K562 (cell line): ENCODE measurements around the gene LRP10. TPM values are rescaled to one million over a fixed set of nuclear protein-coding genes. Genes with fewer than 3 reads are reported as not detected.
A peak's percentile ranks its signal among the peaks of the same experiment; 100 is the strongest.

ENCODE experiments used
- BRCA1 ChIP-seq, 2 experiments: fragments of 450-650 bp in 1 of 2; sonication (generic) in 1 of 2; formaldehyde crosslinking in 1 of 2; IDR thresholded peaks; 2 replicates each; pipeline versions ENCODE4 v1.5.0 to v1.6.1; 2017 to 2020; ENCODE audit warnings: mild to moderate bottlenecking in 1 of 2, missing genetic modification reagents in 1 of 2
- CBX8 ChIP-seq: fragments of 200-600 bp; sonication (generic); IDR thresholded peaks from 2 replicates; pipeline ENCODE4 v1.6.1; 2012; ENCODE audit warnings: borderline replicate concordance, mixed run types, low read depth, mild to moderate bottlenecking, moderate library complexity, mixed read lengths, low read length, control low read depth, inconsistent platforms; ENCODE audit not compliant: poor library complexity, severe bottlenecking; ENCODE audit errors: extremely low read depth
- ETV6 ChIP-seq, 3 experiments: fragments of 150-350 bp in 1 of 3; sonication (generic) in 1 of 3; formaldehyde crosslinking in 1 of 3; IDR thresholded peaks; 2 replicates each; pipeline versions ENCODE4 v1.6.1 to v1.8.0; 2014 to 2022; ENCODE audit warnings: borderline replicate concordance in 2 of 3, low read depth in 2 of 3, antibody characterized with exemption in 1 of 3, low read length in 1 of 3, mild to moderate bottlenecking in 1 of 3, missing genetic modification reagents in 1 of 3
- GABPB1 ChIP-seq: sonication (generic); formaldehyde crosslinking; IDR thresholded peaks from 2 replicates; pipeline ENCODE4 v1.8.0; 2022; ENCODE audit warnings: mild to moderate bottlenecking, missing genetic modification reagents
- JUNB ChIP-seq: fragments of 450-650 bp; formaldehyde crosslinking; conservative IDR thresholded peaks from 2 replicates; pipeline ENCODE4 v1.4.0; 2020; ENCODE audit warnings: mild to moderate bottlenecking
- NCOA2 ChIP-seq, 2 experiments: fragments of 450-650 bp; IDR thresholded peaks; 2 replicates each; pipeline ENCODE4 v1.6.1; 2018; ENCODE audit warnings: mild to moderate bottlenecking in 2 of 2, moderate library complexity in 1 of 2; ENCODE audit not compliant: partially characterized antibody in 2 of 2
- NFIX ChIP-seq: fragments of 250-450 bp; sonication (Bioruptor Pico); IDR thresholded peaks from 2 replicates; pipeline ENCODE4 v1.4.0; 2020; ENCODE audit warnings: low read depth, mild to moderate bottlenecking, moderate library complexity
- NR3C1 ChIP-seq: sonication (generic); formaldehyde crosslinking; IDR thresholded peaks from 2 replicates; pipeline ENCODE4 v1.8.1; 2022; ENCODE audit warnings: missing genetic modification reagents
- POLR2AphosphoS5 ChIP-seq: IDR thresholded peaks from 2 replicates; pipeline ENCODE4 v1.6.1; 2011; ENCODE audit warnings: mild to moderate bottlenecking, low read depth, low read length, moderate library complexity; ENCODE audit not compliant: control insufficient read depth, insufficient read depth
- RAD21 ChIP-seq, 2 experiments: fragments of 250-450 bp in 1 of 2; fragments of 450-650 bp in 1 of 2; sonication (Bioruptor Pico) in 1 of 2; formaldehyde crosslinking in 1 of 2; IDR thresholded peaks in 1 of 2; conservative IDR thresholded peaks in 1 of 2; 2 replicates each; pipeline versions ENCODE4 v1.4.0 to v1.8.0; 2020 to 2022; ENCODE audit warnings: mild to moderate bottlenecking in 2 of 2, moderate library complexity in 1 of 2
- RBM34 ChIP-seq: fragments of 200-400 bp; formaldehyde crosslinking; IDR thresholded peaks from 2 replicates; pipeline ENCODE4 v1.6.1; 2018; ENCODE audit warnings: low read length, borderline replicate concordance; ENCODE audit not compliant: insufficient read depth
- SMARCA5 ChIP-seq: fragments of 450-650 bp; IDR thresholded peaks from 2 replicates; pipeline ENCODE4 v1.6.1; 2016
- SMARCB1 ChIP-seq: IDR thresholded peaks from 2 replicates; pipeline ENCODE4 v1.6.1; 2011; ENCODE audit warnings: improper control_type of control experiment, low read depth; ENCODE audit not compliant: insufficient read length
- THRAP3 ChIP-seq: fragments of 450-650 bp; IDR thresholded peaks from 2 replicates; pipeline ENCODE4 v1.6.1; 2016; ENCODE audit warnings: mild to moderate bottlenecking, inconsistent platforms, borderline replicate concordance
- ZFPM2 ChIP-seq: fragments of 250-450 bp; sonication (Bioruptor Pico); IDR thresholded peaks from 2 replicates; pipeline ENCODE4 v1.5.1; 2022; ENCODE audit warnings: mild to moderate bottlenecking
- ZKSCAN1 ChIP-seq: fragments of 150-350 bp; IDR thresholded peaks from 2 replicates; pipeline ENCODE4 v1.6.1; 2016; ENCODE audit warnings: low read depth, low read length
- ZNF217 ChIP-seq: sonication (generic); formaldehyde crosslinking; IDR thresholded peaks from 2 replicates; pipeline ENCODE4 v1.8.0; 2022; ENCODE audit warnings: mild to moderate bottlenecking, missing genetic modification reagents
- ZNF224 ChIP-seq: sonication (generic); formaldehyde crosslinking; IDR thresholded peaks from 2 replicates; pipeline ENCODE4 v1.8.0; 2022; ENCODE audit warnings: mild to moderate bottlenecking, missing genetic modification reagents
- ZNF41 ChIP-seq: fragments of 250-450 bp; sonication (Bioruptor Pico); conservative IDR thresholded peaks from 2 replicates; pipeline ENCODE4 v1.4.0; 2020; ENCODE audit warnings: mild to moderate bottlenecking
- polyA plus RNA-seq, 8 experiments: library from polyadenylated mRNA; depleted of rRNA in 4 of 8; stranded (reverse) in 5 of 8; unstranded in 3 of 8; fragments of >200 nt; fragmentation: Nextera tagmentation in 2 of 8; fragmentation: Illumina TruSeq in 1 of 8; extraction: Ambion mirVana in 2 of 8; extraction: Trizol in 1 of 8; gene quantifications; 2 replicates each; pipeline versions ENCODE4 v1.2.1 to v1.2.3, GENCODE V29; 2011 to 2014; ENCODE audit warnings: inconsistent platforms in 1 of 8, missing spikeins in 1 of 8
- total RNA-seq, 7 experiments: library from RNA; depleted of rRNA in 6 of 7; stranded (reverse); fragments of >200 nt in 6 of 7; fragmentation: Illumina TruSeq in 2 of 7; extraction: Trizol in 2 of 7; gene quantifications; 2 replicates each; pipeline versions ENCODE4 v1.2.1 to v1.2.3, GENCODE V29; 2011 to 2021; ENCODE audit warnings: low replicate concordance in 1 of 7
- TF ChIP-seq, protein P1 (sequence below): fragments of 450-650 bp; IDR thresholded peaks from 2 replicates; pipeline ENCODE4 v1.6.1; 2016; ENCODE audit warnings: missing biosample characterization, missing genetic modification characterization
- TF ChIP-seq, protein P2 (sequence below): sonication (generic); formaldehyde crosslinking; IDR thresholded peaks from 2 replicates; pipeline ENCODE4 v1.8.0; 2022; ENCODE audit warnings: mild to moderate bottlenecking, missing genetic modification reagents, borderline replicate concordance
- TF ChIP-seq, protein P3 (sequence below): fragments of 250-450 bp; sonication (Bioruptor Pico); IDR thresholded peaks from 2 replicates; pipeline ENCODE4 v1.5.0; 2020; ENCODE audit warnings: mild to moderate bottlenecking

LRP10 gene
- total and polyA plus RNA-seq, 9 of the 15 experiments (the other 6 are each of a cell fraction or from before 2014, with no cell fraction given) = 1.3 to 45.5 (median 10.9) TPM

DNA sequence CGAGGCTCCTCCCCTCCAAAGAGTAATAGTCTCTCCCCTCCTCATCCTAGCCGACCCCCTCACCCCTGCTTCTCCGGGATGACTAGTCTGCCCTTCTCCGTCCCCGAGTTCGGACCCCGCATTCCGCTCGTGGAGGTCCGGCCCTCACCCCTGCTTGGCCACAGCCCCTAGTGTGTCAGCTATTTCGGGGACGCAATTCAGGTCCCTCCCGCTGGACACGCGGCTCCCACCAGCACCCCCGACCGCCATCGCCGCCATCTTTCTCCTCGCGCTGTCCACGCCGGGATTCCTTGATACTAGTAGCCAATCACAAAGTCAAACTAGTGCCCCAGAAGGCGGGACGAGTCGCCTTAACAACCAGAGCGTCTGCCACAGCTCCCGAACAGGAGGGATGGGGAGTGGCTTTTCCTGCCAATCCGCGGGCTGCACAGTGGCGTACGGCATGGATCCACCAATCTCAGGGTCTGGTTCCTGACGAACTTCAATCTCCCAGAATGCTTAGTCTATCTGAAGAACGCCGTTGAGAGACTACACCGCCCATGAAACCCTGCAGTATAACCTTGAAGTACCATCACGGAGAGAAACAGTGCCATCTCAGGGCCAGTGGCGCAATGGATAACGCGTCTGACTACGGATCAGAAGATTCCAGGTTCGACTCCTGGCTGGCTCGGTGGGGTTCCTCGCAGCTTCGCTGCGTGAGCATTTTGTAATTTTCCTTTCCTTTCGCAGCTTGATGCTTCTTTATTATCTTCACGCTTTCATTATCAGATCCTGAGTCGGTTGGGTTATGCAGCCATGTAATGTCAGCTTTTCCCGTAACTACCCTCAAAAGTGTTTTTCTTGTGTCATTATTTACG is 57.8 kb downstream of the LRP10 start, which contains the start of gene PRMT5 (continued):
- TF ChIP-seq ETV6 (IDR thresholded peaks at IDR 0.05; ENCODE audit: borderline replicate concordance in 1 of 2, low read depth in 2 of 2, low read length in 1 of 2) (no peak), ETV6 (CRISPR knock-in tag; IDR thresholded peaks at IDR 0.05; ENCODE audit: borderline replicate concordance) (no peak), SMARCB1 (no peak), ZNF217 (CRISPR knock-in tag) (no peak), ZKSCAN1 (0 out of 2 replicates have a peak, but pooled peaks have one; percentile 15), CBX8 (no peak), ZFPM2 (no peak), POLR2AphosphoS5 (peak; percentile 80), BRCA1 (IDR thresholded peaks at IDR 0.05) (no peak), BRCA1 (CRISPR knock-in tag; IDR thresholded peaks at IDR 0.05) (no peak), JUNB (CRISPR knock-in tag) (no peak), ZNF41 (CRISPR knock-in tag) (0 out of 2 replicates have a peak, but pooled peaks have one; percentile 32), NFIX (CRISPR knock-in tag) (no peak), GABPB1 (CRISPR knock-in tag) (peak; percentile 58; the same call in 1 of the 2 replicates), RAD21 (CRISPR knock-in tag; conservative IDR thresholded peaks at IDR 0.05 in 1 of 2, IDR thresholded peaks at IDR 0.05 in 1 of 2) (no peak), SMARCA5 (no peak), THRAP3 (no peak), NCOA2 (IDR thresholded peaks at IDR 0.05; ENCODE audit: partially characterized antibody in 2 of 2) (peak in 1 of 2 experiments; percentile 73), ZNF224 (CRISPR knock-in tag) (no peak), RBM34 (no peak), NR3C1 (CRISPR knock-in tag) (no peak)
- TF ChIP-seq, protein P1, sequence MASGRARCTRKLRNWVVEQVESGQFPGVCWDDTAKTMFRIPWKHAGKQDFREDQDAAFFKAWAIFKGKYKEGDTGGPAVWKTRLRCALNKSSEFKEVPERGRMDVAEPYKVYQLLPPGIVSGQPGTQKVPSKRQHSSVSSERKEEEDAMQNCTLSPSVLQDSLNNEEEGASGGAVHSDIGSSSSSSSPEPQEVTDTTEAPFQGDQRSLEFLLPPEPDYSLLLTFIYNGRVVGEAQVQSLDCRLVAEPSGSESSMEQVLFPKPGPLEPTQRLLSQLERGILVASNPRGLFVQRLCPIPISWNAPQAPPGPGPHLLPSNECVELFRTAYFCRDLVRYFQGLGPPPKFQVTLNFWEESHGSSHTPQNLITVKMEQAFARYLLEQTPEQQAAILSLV (tag) = no peak; the same call in 1 of the 2 replicates
- TF ChIP-seq, protein P2, sequence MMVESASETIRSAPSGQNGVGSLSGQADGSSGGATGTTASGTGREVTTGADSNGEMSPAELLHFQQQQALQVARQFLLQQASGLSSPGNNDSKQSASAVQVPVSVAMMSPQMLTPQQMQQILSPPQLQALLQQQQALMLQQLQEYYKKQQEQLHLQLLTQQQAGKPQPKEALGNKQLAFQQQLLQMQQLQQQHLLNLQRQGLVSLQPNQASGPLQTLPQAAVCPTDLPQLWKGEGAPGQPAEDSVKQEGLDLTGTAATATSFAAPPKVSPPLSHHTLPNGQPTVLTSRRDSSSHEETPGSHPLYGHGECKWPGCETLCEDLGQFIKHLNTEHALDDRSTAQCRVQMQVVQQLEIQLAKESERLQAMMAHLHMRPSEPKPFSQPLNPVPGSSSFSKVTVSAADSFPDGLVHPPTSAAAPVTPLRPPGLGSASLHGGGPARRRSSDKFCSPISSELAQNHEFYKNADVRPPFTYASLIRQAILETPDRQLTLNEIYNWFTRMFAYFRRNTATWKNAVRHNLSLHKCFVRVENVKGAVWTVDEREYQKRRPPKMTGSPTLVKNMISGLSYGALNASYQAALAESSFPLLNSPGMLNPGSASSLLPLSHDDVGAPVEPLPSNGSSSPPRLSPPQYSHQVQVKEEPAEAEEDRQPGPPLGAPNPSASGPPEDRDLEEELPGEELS (CRISPR knock-in tag) = no peak
- TF ChIP-seq, protein P3, sequence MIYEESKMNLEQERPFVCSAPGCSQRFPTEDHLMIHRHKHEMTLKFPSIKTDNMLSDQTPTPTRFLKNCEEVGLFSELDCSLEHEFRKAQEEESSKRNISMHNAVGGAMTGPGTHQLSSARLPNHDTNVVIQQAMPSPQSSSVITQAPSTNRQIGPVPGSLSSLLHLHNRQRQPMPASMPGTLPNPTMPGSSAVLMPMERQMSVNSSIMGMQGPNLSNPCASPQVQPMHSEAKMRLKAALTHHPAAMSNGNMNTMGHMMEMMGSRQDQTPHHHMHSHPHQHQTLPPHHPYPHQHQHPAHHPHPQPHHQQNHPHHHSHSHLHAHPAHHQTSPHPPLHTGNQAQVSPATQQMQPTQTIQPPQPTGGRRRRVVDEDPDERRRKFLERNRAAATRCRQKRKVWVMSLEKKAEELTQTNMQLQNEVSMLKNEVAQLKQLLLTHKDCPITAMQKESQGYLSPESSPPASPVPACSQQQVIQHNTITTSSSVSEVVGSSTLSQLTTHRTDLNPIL (CRISPR knock-in tag) = no peak
